ENCODE results near the gene ZMYM5.
"Not testable (repeated sequence)": the region's sequence is repeated elsewhere in the genome, so short reads cannot be mapped to it uniquely, and the experiment has no call there.

The ZMYM5 gene

DNA sequence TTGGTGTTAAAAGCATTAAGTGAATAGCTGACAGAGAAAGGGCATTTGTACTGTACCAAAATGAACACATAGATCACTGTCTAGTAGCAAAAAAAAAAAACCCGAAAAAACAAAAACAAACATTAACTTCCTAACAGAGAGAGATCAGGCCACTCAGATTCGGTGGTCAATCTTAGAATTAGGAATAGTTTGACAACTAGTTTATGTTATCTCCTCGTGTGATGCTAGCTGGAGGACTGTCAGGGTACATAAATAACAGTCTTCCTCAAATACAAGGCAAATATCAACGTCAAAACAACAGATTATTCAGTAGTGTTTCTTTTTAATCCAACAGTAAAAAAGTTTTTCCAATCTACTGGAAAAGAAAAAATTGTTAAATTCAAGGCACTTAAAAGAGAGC is 1.7 kb downstream of the ZMYM5 start:
- peaks cover 3% of the 10 kb centered on the region for H3K9me3 ChIP-seq
- peak overlapping the region; percentile 94 for H3K4me3 ChIP-seq (ENCODE audit: low read depth, low read length)
- no peaks in the 10 kb centered on the region for H3K4me1 ChIP-seq
- no peaks in the 10 kb centered on the region for H3K27me3 ChIP-seq
- H3K36me3 ChIP-seq: peaks cover 16% of the 10 kb centered on the region
- no peak for DNase-seq
- TF ChIP-seq, protein P1, sequence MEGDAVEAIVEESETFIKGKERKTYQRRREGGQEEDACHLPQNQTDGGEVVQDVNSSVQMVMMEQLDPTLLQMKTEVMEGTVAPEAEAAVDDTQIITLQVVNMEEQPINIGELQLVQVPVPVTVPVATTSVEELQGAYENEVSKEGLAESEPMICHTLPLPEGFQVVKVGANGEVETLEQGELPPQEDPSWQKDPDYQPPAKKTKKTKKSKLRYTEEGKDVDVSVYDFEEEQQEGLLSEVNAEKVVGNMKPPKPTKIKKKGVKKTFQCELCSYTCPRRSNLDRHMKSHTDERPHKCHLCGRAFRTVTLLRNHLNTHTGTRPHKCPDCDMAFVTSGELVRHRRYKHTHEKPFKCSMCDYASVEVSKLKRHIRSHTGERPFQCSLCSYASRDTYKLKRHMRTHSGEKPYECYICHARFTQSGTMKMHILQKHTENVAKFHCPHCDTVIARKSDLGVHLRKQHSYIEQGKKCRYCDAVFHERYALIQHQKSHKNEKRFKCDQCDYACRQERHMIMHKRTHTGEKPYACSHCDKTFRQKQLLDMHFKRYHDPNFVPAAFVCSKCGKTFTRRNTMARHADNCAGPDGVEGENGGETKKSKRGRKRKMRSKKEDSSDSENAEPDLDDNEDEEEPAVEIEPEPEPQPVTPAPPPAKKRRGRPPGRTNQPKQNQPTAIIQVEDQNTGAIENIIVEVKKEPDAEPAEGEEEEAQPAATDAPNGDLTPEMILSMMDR (IDR thresholded peaks at IDR 0.05; ENCODE audit: low read depth, low read length): no peak

DNA sequence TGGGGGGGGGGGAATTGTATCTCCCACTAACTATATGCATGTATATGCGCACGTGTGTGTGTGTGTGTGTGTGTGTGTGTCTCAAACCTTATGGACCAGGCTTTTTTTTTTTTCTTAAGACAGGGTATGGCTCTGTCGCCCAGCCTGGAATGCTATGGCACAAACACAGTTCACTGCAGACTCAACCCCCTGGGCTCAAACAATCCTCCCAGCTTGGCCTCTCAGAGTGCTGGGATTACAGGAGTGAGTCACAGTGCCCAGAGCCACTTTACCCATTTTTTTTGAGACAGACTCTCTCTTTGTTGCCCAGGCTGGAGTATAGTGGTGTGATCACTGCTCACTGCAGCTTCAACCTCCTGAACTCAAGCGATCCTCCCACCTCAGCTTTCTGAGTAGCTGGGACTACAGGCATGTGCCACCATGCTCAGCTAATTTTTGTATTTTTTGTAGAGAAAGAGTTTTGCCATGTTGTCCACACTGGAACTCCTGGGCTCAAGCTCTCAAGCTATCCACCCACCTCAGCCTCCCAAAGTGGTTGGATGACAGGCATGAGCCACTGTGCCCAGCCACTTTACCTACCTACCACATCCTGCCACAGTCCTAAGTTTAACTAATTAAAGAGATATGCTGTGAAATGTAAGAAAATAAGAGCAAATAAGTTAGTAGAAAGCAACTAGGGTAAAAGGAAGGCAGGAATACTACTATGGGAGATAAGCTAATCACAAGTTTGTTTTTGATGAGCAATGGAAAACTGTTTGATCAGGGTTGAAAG is 2.4 kb downstream of the ZMYM5 start:
- H3K4me1 ChIP-seq: no peaks in the 10 kb centered on the region
- H3K9me3 ChIP-seq: peaks cover 3% of the 10 kb centered on the region
- H3K4me3 ChIP-seq (ENCODE audit: low read depth, low read length): peak overlapping the region; percentile 94
- DNase-seq: no peak
- no peaks in the 10 kb centered on the region for H3K27me3 ChIP-seq
- peaks cover 19% of the 10 kb centered on the region for H3K36me3 ChIP-seq
- TF ChIP-seq, protein P1 (IDR thresholded peaks at IDR 0.05; ENCODE audit: low read depth, low read length): no peak

DNA sequence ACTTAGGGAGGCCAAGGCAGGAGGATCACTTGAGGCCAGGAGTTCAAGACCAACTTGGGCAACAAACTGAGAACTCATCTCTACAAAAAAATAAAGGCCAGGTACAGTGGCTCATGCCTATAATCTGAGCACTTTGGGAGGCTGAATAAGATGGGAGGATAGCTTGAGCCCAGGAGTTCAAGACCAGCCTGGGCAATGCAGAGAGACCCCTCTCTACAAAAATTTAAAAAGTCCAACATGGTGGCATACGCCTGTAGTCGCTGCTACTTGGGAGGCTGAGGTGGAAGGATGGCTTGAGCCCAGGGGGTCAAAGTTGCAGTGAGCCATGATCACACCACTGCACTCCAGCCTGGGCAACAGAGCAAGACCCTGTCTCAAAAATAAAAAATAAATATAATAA is 5.8 kb downstream of the ZMYM5 start:
- not testable (repeated sequence) for DNase-seq; H3K9me3 ChIP-seq; H3K27me3 ChIP-seq; H3K4me1 ChIP-seq; H3K4me3 ChIP-seq (ENCODE audit: low read depth, low read length)
- H3K36me3 ChIP-seq: peaks cover 24% of the 10 kb centered on the region

DNA sequence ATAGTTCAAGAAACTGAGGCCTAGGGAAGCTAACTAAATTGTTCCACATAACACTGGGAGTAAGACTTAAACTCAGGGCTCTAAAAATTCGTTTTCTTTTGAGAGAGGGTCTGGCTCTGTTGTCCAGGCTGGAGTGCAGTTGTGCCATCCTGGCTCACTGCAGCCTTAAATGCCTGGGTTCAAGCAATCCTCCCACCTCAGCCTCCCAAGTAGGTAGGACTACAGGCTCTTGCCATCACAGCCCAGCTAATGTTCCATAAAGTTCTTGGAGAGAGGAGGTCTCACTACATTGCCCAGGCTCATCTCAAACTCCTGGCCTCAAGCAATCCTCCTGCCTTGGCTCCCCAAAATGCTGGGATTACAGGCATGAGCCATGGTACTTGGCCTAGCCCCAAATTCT is 10.7 kb downstream of the ZMYM5 start:
- H3K9me3 ChIP-seq: peaks cover 3% of the 10 kb centered on the region
- TF ChIP-seq, protein P1 (IDR thresholded peaks at IDR 0.05; ENCODE audit: low read depth, low read length): no peak
- no peak for DNase-seq
- H3K4me1 ChIP-seq: no peaks in the 10 kb centered on the region
- no peaks in the 10 kb centered on the region for H3K27me3 ChIP-seq
- H3K4me3 ChIP-seq (ENCODE audit: low read depth, low read length): no peak overlapping the region
- H3K36me3 ChIP-seq: peaks cover 45% of the 10 kb centered on the region

DNA sequence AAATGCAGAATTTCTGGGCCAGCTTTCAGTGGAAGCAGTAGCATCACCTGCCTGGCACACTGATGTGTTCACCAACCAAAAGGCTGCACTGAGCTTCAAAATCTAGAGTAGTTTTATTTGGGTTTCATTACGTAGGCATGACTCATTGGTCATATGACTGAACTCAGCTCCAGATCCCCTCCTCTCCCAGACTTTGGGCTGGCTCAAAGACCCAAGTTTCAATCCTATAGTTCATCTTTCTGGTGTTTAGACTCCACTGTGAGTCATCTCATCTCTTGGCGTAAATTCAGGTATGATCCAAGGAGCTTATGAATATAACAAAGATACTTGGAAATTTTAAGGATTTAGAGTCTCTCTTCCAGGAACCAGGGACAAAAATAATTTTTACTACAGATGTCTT is 17.7 kb downstream of the ZMYM5 start:
- DNase-seq: no peak
- H3K36me3 ChIP-seq: peaks cover 38% of the 10 kb centered on the region
- H3K4me1 ChIP-seq: no peaks in the 10 kb centered on the region
- H3K9me3 ChIP-seq: no peaks in the 10 kb centered on the region
- no peaks in the 10 kb centered on the region for H3K27me3 ChIP-seq
- TF ChIP-seq, protein P1 (IDR thresholded peaks at IDR 0.05; ENCODE audit: low read depth, low read length): no peak
- H3K4me3 ChIP-seq (ENCODE audit: low read depth, low read length): no peak overlapping the region

DNA sequence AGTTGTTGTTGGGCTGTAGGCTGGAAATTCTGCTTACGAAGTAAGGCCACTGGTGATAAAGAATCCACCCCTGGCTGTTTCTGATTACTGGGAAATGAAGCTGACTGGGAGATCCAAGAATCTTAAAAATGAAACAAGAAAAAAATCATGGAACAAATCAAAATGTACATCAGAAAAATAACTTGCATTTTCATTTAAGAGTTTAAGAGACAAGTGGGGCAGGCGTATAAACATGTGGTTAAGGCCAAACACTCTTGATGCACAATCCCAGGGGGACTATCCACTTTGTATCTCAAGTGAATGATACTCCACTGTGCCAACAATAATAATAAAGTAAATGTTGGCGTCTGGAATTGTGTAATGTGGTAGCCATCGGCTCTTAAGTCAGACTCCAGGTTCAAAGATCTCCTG is 24.6 kb downstream of the ZMYM5 start:
- no peaks in the 10 kb centered on the region for H3K9me3 ChIP-seq
- no peak overlapping the region for H3K4me3 ChIP-seq (ENCODE audit: low read depth, low read length)
- TF ChIP-seq, protein P1 (IDR thresholded peaks at IDR 0.05; ENCODE audit: low read depth, low read length): no peak
- H3K27me3 ChIP-seq: no peaks in the 10 kb centered on the region
- no peak for DNase-seq
- peaks cover 32% of the 10 kb centered on the region for H3K36me3 ChIP-seq
- peaks cover 4% of the 10 kb centered on the region; the same call in 1 of the 2 replicates for H3K4me1 ChIP-seq
